Activated CD4-positive, alpha-beta T cell treated with anti-CD3 and anti-CD28 coated beads, Interleukin-2, amount 10 ng/mL, durations not matched to agents 7 days and 5 days (primary cell): ENCODE data around the gene QSER1. TPM values are rescaled to one million over a fixed set of nuclear protein-coding genes. Genes with fewer than 3 reads are reported as not detected.
"Not testable (repeated sequence)": the region's sequence is repeated elsewhere in the genome, so short reads cannot be mapped to it uniquely, and the experiment has no call there.

Experiments used
- CTCF ChIA-PET: fragments of 350-600 bp; sonication (Branson Sonifier 250); formaldehyde crosslinking; loops from one replicate; lab custom pipeline; 2021; ENCODE audit warnings: antibody characterized with exemption; lab: Charles Lee
- POLR2A ChIA-PET: fragments of 350-600 bp; sonication (Branson Sonifier 250); formaldehyde crosslinking; loops from one replicate; lab custom pipeline; 2021; ENCODE audit warnings: antibody characterized with exemption; lab: Charles Lee
- DNase-seq: peaks from one replicate; pipeline ENCODE4 v3.0.0-alpha.2; 2020
- H3K27ac Mint-ChIP-seq: one replicate; pipeline ENCODE4 v1.8.0; 2021; ENCODE audit warnings: mild to moderate bottlenecking, moderate library complexity, mixed read lengths
- H3K27me3 Mint-ChIP-seq: one replicate; pipeline ENCODE4 v1.8.0; 2021; ENCODE audit warnings: mixed read lengths
- H3K36me3 Mint-ChIP-seq: one replicate; pipeline ENCODE4 v1.8.0; 2021; ENCODE audit warnings: low read depth, mixed read lengths
- H3K4me1 Mint-ChIP-seq: one replicate; pipeline ENCODE4 v1.8.0; 2021; ENCODE audit warnings: mixed read lengths
- H3K4me3 Mint-ChIP-seq: one replicate; pipeline ENCODE4 v1.8.0; 2021; ENCODE audit warnings: mild to moderate bottlenecking, moderate library complexity, mixed read lengths
- H3K9me3 Mint-ChIP-seq: one replicate; pipeline ENCODE4 v1.8.0; 2021; ENCODE audit warnings: mixed read lengths
- total RNA-seq, 2 experiments: library from RNA; stranded (reverse); gene quantifications; one replicate each; pipeline ENCODE4 v1.2.3, GENCODE V29; 2021

The QSER1 gene
- total RNA-seq, 2 experiments from 2014 or later = 12.3 to 18.0 TPM

DNA sequence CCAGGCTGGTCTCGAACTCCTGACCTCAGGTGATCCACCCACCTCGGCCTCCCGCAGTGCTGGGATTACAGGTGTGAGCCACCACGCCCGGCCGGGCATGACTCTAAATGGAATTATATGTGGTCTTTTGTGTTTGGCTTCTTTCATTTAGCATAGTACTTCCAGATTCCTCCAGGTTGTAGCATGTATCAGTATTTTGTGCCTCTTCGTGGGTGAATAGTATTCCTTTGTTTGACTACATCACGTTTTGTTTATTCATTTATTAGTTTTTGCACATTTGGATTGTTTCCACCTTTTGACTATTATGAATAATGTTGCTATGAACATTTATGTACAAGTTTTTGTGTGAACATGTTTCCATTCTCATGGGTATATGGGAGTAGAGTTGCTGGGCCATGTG, 24.4 kb downstream of the QSER1 start:
- Mint-ChIP-seq H3K27ac (no peak overlapping the region), H3K4me1 (peaks cover 19% of the 10 kb centered on the region), H3K27me3 (no peaks in the 10 kb centered on the region), H3K4me3 (no peak overlapping the region), H3K9me3 (no peaks in the 10 kb centered on the region), H3K36me3 (peaks cover 4% of the 10 kb centered on the region)
- DNase-seq = no peak
- CTCF ChIA-PET = interaction anchor here (1.0 kb wide), 1 partner anchor 15 kb away, joined by 4 read pairs; no protein-coding TSS in a partner anchor
- POLR2A ChIA-PET = no interaction called here

DNA sequence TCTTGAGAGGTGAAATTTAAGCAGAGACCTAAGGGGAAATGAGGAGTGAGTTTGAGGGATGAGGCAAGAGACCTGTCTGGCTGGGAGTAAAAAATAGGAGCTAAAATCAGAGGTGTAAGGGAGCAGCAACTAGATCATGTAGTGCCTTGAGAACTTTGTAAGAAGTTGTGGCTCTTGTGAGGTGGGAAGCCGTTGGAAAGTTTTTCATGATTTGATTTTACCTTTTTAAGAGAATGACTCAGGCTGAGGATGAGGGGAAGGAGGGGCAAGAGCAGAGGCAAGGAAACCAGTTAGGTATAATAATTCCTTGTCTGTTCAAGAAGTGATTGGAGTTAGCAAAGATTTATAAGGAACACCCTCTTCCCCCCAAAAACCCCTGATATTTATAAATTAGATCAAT, 25.8 kb downstream of the QSER1 start:
- H3K36me3 Mint-ChIP-seq = no peaks in the 10 kb centered on the region
- peaks cover 25% of the 10 kb centered on the region for H3K4me1 Mint-ChIP-seq
- H3K27me3 Mint-ChIP-seq = no peaks in the 10 kb centered on the region
- H3K4me3 Mint-ChIP-seq = no peak overlapping the region
- DNase-seq = no peak
- no peak overlapping the region for H3K27ac Mint-ChIP-seq
- ChIA-PET POLR2A (interaction anchor here (0.8 kb wide), 1 partner anchor 24 kb away, joined by 6 read pairs; no protein-coding TSS in a partner anchor), CTCF (no interaction called here)
- H3K9me3 Mint-ChIP-seq = no peaks in the 10 kb centered on the region

DNA sequence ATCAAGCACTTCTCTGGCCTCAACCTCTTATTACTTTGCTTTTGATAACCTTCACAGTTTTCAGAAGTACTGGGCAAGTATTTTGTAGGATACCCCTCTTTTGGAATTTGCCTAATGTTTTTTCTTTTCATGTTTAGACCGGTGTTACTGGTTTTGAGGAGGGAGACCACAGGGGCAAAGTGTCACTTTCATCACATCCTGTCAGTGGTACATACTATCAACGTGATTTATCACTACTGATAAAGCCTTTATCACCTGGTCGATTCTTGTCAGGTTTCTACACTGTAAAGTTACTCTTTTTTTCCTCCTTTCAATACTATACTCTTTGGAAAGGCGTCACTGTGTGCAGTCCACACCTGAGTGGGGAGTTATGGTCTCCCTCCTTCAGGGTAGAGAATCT, 26.7 kb downstream of the QSER1 start:
- H3K27ac Mint-ChIP-seq = no peak overlapping the region

DNA sequence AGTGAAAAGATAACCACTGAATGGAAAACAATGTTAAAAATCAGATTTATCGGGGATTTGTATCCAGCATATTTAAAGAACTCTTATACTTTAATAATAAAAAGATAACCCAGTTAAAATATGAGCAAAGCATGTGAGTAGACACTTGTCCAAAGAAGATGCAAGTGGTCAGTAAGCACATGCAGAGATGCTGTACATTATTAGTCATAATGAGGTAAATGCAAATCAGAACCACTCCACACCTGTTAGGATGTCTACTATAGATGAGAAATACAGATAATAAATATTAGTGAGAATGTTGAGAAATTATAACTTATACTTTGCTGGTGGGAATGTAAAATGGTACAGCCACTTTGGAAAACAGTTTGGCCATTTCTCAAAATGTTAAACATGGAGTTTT, 28.0 kb downstream of the QSER1 start:
- Mint-ChIP-seq H3K4me1 (peaks cover 25% of the 10 kb centered on the region), H3K27me3 (no peaks in the 10 kb centered on the region), H3K4me3 (no peak overlapping the region), H3K36me3 (no peaks in the 10 kb centered on the region), H3K9me3 (no peaks in the 10 kb centered on the region), H3K27ac (no peak overlapping the region)
- DNase-seq = no peak
- ChIA-PET CTCF (no interaction called here), POLR2A (no interaction called here)

More for the DNA sequence above, 26.7 kb downstream of the QSER1 start:
- DNase-seq = no peak
- H3K4me3 Mint-ChIP-seq = no peak overlapping the region
- H3K36me3 Mint-ChIP-seq = no peaks in the 10 kb centered on the region
- ChIA-PET CTCF (no interaction called here), POLR2A (no interaction called here)
- H3K9me3 Mint-ChIP-seq = no peaks in the 10 kb centered on the region
- H3K4me1 Mint-ChIP-seq = peaks cover 25% of the 10 kb centered on the region
- H3K27me3 Mint-ChIP-seq = no peaks in the 10 kb centered on the region

DNA sequence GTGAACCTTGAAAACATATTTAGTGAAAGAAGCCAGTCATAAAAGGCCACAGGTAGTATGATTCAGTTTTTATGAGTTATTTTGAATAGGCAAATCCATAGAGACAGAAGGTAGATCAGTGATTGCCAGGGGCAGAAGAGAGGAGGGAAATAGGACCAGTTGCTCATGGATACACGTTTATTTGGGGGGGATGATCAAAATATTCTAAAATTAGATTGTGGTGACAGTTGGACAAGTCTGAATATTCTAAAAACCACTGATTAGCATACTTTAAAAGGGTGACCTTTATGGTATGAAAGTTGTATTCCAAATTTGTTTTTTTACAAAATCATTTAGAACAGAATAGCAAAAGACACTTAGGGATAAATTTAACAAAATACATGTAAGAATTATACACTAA, 28.6 kb downstream of the QSER1 start:
- POLR2A ChIA-PET = no interaction called here
- no peak overlapping the region for H3K4me3 Mint-ChIP-seq

DNA sequence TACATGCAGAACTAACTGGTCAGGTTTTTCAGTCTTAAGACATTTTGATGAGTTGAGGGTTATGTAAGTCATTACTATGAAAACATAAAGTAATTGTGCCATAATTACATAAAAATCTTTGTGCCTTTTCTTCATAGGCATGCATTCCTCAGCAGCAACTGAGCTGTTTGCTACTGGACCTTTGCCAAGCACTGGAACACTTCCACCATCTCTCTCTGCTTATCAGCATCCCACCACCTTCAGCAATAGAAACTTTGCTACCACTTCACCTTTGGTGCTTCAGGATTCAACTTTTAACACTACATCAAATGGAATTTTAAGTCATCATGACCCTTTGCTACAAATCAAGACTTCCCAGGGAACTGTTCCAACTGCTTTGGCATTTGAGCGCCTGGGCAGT, 39.0 kb downstream of the QSER1 start:
- Mint-ChIP-seq H3K9me3 (no peaks in the 10 kb centered on the region), H3K4me3 (no peak overlapping the region), H3K36me3 (peaks cover 53% of the 10 kb centered on the region), H3K4me1 (peaks cover 13% of the 10 kb centered on the region), H3K27me3 (no peaks in the 10 kb centered on the region), H3K27ac (no peak overlapping the region)
- POLR2A ChIA-PET = no interaction called here
- CTCF ChIA-PET = interaction anchor here (0.7 to 1.2 kb wide), 2 partner anchors 14 to 18 kb away, joined by 3 to 4 read pairs; no protein-coding TSS in a partner anchor
- no peak for DNase-seq

More for the DNA sequence above, 28.6 kb downstream of the QSER1 start:
- Mint-ChIP-seq H3K9me3 (no peaks in the 10 kb centered on the region), H3K27me3 (no peaks in the 10 kb centered on the region), H3K36me3 (no peaks in the 10 kb centered on the region), H3K4me1 (peaks cover 25% of the 10 kb centered on the region), H3K27ac (no peak overlapping the region)
- no peak for DNase-seq
- CTCF ChIA-PET = no interaction called here

DNA sequence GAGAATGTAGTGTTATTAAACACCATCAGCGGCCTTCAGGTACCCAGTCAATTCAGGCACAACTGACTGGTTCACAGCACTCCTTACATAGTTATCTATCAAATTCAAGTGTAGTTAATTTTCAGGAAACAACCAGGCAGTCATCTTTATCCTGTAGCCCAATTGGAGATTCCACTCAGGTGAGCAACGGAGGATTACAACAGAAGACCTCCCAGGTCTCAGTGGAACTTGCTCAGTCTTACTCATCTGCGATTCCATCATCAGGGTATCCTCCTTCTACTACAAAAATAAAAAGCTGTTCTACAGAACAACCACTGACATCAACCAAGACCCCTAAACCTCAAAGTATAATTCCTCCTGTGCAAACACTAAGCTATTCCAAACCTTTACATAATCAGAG, 39.6 kb downstream of the QSER1 start:
- Mint-ChIP-seq H3K27me3 (no peaks in the 10 kb centered on the region), H3K9me3 (no peaks in the 10 kb centered on the region), H3K36me3 (peaks cover 54% of the 10 kb centered on the region), H3K4me1 (peaks cover 13% of the 10 kb centered on the region), H3K4me3 (no peak overlapping the region), H3K27ac (no peak overlapping the region)
- no peak for DNase-seq
- CTCF ChIA-PET = interaction anchor here (1.2 kb wide), 1 partner anchor 15 kb away, joined by 4 read pairs; no protein-coding TSS in a partner anchor
- POLR2A ChIA-PET = no interaction called here

DNA sequence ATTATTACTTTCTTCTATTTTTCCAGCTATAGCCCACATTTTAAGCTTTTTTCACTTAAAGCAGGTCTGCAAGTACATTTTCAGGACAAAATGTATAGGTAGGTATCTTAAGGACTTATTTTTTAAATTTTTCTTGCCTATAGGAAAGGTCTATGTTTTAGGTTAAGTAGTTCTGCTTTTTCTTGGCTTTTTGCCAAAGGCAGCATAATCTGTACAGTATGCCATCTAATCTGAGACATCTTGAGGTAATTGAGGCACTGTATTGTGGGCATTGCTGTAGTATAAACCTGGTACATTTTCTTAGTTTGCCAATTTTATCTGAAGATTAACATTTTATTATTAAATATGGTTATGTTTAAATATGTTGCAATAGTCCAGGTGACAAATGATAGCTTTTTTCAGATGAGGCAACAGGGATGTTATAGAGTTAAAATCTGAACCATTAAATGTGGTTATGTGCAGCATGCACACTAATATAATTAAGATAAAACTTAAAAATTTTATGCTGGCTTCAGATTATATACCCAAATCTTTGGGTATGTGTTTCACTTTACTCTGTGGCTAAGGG, 42.9 kb downstream of the QSER1 start:
- ChIA-PET POLR2A (no interaction called here), CTCF (no interaction called here)
- H3K4me1 Mint-ChIP-seq = peaks cover 18% of the 10 kb centered on the region
- no peak for DNase-seq
- no peaks in the 10 kb centered on the region for H3K27me3 Mint-ChIP-seq
- no peaks in the 10 kb centered on the region for H3K9me3 Mint-ChIP-seq
- H3K36me3 Mint-ChIP-seq = peaks cover 62% of the 10 kb centered on the region
- H3K4me3 Mint-ChIP-seq = no peak overlapping the region
- H3K27ac Mint-ChIP-seq = no peak overlapping the region

DNA sequence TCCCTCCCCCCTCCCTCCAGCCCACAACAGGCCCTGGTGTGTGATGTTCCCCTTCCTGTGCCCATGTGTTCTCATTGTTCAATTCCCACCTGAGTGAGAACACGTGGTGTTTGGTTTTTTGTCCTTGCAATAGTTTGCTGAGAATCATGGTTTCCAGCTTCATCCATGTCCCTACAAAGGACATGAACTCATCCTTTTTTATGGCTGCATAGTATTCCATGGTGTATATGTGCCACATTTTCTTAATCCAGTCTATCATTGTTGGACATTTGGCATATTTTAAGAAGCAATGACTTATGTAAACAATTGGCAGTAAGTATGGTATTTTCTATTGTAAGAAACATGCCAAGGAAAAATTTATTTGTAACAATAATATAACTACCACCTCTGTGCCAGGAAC, 43.6 kb downstream of the QSER1 start:
- peaks cover 22% of the 10 kb centered on the region for H3K4me1 Mint-ChIP-seq
- H3K9me3 Mint-ChIP-seq, POLR2A ChIA-PET, H3K27ac Mint-ChIP-seq, H3K4me3 Mint-ChIP-seq, H3K27me3 Mint-ChIP-seq, DNase-seq, CTCF ChIA-PET: not testable (repeated sequence)
- peaks cover 66% of the 10 kb centered on the region for H3K36me3 Mint-ChIP-seq

DNA sequence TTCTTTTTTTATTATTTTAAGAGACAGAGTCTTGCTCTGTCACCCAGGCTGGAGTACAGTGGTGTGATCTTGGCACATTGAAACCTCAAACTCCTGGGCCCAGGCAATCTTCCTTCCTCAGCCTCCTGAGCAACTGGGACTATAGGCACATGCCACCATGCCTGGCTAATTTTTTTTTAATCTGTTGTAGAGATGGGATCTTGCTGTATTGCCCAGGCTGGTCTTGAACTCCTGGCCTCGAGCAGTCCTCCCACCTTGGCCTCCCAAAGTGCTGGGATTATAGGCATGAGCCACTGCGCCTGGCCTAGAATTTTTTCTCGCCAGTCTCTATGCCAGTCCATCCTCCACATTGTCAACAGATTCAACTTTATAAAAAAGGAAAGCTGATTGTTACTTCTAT, 44.7 kb downstream of the QSER1 start:
- DNase-seq, H3K27me3 Mint-ChIP-seq, H3K9me3 Mint-ChIP-seq, POLR2A ChIA-PET, H3K27ac Mint-ChIP-seq, H3K4me3 Mint-ChIP-seq: not testable (repeated sequence)
- CTCF ChIA-PET = interaction anchor here (0.5 to 0.6 kb wide), 2 partner anchors 12 to 76 kb away, joined by 3 to 5 read pairs; no protein-coding TSS in a partner anchor
- Mint-ChIP-seq H3K36me3 (peaks cover 59% of the 10 kb centered on the region), H3K4me1 (peaks cover 26% of the 10 kb centered on the region)

DNA sequence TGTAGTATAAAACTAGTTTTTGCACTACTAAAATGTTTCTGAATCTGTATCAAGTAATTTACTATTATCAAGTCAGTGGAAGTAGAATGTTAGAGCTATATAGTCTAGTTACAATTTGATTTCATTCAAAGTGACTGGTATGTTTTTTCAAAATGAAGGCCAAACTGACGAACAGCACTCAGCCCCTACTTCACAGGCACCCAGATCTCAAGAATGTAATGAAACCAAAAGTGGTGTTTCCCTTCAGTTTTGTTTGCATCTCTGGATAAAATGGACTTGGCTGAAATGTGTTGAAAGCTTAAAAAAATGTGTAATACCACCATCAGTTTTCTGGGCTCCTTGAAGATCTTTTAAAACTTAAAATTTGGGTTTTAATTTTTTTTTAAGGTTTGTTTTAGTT, 46.4 kb downstream of the QSER1 start:
- POLR2A ChIA-PET = no interaction called here

DNA sequence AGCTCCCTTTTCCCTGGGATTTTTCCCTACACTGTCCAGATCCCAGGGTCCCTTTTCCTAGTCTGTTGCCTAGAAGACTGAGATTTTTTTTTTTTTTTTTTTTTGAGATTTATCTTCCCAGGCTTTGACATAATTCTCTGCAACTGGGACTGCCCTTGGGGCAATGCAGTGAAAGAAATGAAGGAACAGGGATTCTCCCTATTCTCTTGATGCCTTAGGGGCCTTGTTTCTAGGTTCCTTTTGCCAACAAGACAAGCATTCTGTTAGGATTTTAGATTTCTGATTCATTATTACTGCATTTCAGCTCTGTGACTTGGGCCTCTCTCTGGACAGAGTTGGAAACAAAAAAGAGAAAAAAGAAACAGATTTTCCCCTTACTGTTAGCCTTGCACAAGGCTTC, 47.3 kb downstream of the QSER1 start:
- Mint-ChIP-seq H3K4me3 (no peak overlapping the region), H3K9me3 (peaks cover 2% of the 10 kb centered on the region), H3K4me1 (peaks cover 26% of the 10 kb centered on the region), H3K36me3 (peaks cover 37% of the 10 kb centered on the region), H3K27ac (no peak overlapping the region), H3K27me3 (no peaks in the 10 kb centered on the region)
- DNase-seq = no peak
- ChIA-PET POLR2A (no interaction called here), CTCF (interaction anchor here (0.6 kb wide), 1 partner anchor 459 kb away, joined by 3 read pairs; no protein-coding TSS in a partner anchor)

More for the DNA sequence above, 46.4 kb downstream of the QSER1 start:
- Mint-ChIP-seq H3K27ac (no peak overlapping the region), H3K27me3 (no peaks in the 10 kb centered on the region), H3K36me3 (peaks cover 45% of the 10 kb centered on the region), H3K4me1 (peaks cover 26% of the 10 kb centered on the region), H3K4me3 (no peak overlapping the region), H3K9me3 (peaks cover 2% of the 10 kb centered on the region)
- CTCF ChIA-PET = interaction anchor here (0.6 to 0.7 kb wide), 2 partner anchors 16 to 458 kb away, joined by 3 read pairs; no protein-coding TSS in a partner anchor
- no peak for DNase-seq

DNA sequence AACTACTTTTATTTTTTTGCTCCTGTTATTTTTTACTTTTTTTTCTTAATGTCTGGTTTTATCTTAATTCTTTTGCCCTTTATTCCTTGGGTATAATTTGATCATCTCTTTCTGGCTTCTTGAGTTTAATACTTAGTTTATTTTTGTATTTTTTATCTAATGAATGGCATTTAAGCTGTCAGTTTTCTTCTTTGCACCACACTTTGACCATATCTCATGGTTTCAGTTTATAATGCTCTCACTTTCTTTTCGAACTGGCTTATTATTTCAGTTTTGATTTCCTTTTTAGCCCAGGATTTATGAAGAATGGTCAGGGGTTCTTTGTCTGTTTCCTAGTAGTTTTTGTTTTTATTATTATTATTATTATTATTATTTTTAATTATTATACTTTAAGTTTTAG, 48.3 kb downstream of the QSER1 start:
- Mint-ChIP-seq H3K9me3 (peaks cover 3% of the 10 kb centered on the region), H3K4me3 (no peak overlapping the region), H3K4me1 (peaks cover 26% of the 10 kb centered on the region), H3K36me3 (peaks cover 33% of the 10 kb centered on the region), H3K27ac (peak overlapping the region; percentile 25), H3K27me3 (no peaks in the 10 kb centered on the region)
- no peak for DNase-seq
- ChIA-PET POLR2A (no interaction called here), CTCF (no interaction called here)

DNA sequence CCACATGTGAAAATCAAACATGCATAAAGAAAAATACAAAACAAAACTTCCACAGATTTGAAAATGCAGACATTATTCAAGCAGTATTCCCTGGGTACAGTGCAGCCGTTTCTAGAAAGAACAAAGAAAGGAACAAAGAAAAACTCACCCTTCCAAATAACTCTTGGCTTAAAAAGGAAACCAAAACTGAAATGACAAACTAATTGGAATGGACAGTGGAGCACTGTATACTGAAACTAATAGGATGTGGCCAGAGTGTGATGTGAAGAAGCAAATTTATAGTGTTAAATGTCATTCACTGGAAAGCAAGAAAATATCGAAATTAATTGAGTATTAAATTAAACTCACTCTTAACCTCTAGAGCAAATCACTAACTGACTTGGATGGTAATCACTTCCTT, 55.4 kb downstream of the QSER1 start:
- ChIA-PET CTCF (no interaction called here), POLR2A (no interaction called here)
- Mint-ChIP-seq H3K9me3 (peaks cover 9% of the 10 kb centered on the region), H3K36me3 (peaks cover 16% of the 10 kb centered on the region), H3K27me3 (no peaks in the 10 kb centered on the region), H3K4me3 (no peak overlapping the region), H3K4me1 (peaks cover 2% of the 10 kb centered on the region), H3K27ac (no peak overlapping the region)
- DNase-seq = no peak
